HepG2 (cell line): ENCODE results near the gene IRAK2. TPM values are rescaled to one million over a fixed set of nuclear protein-coding genes. Genes with fewer than 3 reads are reported as not detected.

ENCODE experiments used
- ARID5B ChIP-seq: IDR thresholded peaks from 2 replicates; pipeline ENCODE4 v1.4.0; 2020; ENCODE audit warnings: mild to moderate bottlenecking, missing genetic modification reagents
- KDM3A ChIP-seq: IDR thresholded peaks from 2 replicates; pipeline ENCODE4 v1.6.1; 2018; ENCODE audit warnings: low read depth, missing compliant biosample characterization
- NFE2L2 ChIP-seq: fragments of 150-350 bp; IDR thresholded peaks from 2 replicates; pipeline ENCODE4 v1.6.1; 2014; ENCODE audit warnings: low read length
- RERE ChIP-seq: IDR thresholded peaks from 2 replicates; pipeline ENCODE4 v1.6.1; 2016; ENCODE audit warnings: low read depth, missing genetic modification reagents, missing compliant biosample characterization
- SP5 ChIP-seq: IDR thresholded peaks from 2 replicates; pipeline ENCODE4 v1.6.1; 2016; ENCODE audit warnings: low read depth, borderline replicate concordance
- ZFAT ChIP-seq: sonication (generic); formaldehyde crosslinking; conservative IDR thresholded peaks from 2 replicates; pipeline ENCODE4 v1.8.1; 2023; ENCODE audit warnings: missing genetic modification reagents, inconsistent platforms
- ZNF33A ChIP-seq: sonication (generic); formaldehyde crosslinking; IDR thresholded peaks from 2 replicates; pipeline ENCODE4 v1.5.1; 2020; ENCODE audit warnings: missing genetic modification reagents, mild to moderate bottlenecking, moderate library complexity, borderline replicate concordance
- ZNF687 ChIP-seq: sonication (generic); formaldehyde crosslinking; IDR thresholded peaks from 2 replicates; pipeline ENCODE4 v1.5.1; 2020; ENCODE audit warnings: mild to moderate bottlenecking, missing genetic modification reagents, moderate library complexity
- polyA plus RNA-seq, 8 experiments: library from polyadenylated mRNA; depleted of rRNA in 3 of 8; stranded (reverse) in 7 of 8; unstranded in 1 of 8; fragments of >200 nt; fragmentation: Illumina TruSeq in 4 of 8; extraction: Trizol in 4 of 8; gene quantifications; 2 replicates each; pipeline versions ENCODE4 v1.2.1 to v1.2.3, GENCODE V29; 2011 to 2016; ENCODE audit warnings: low read depth in 4 of 8, missing spikeins in 1 of 8, mixed read lengths in 1 of 8; ENCODE audit not compliant: insufficient read depth in 1 of 8
- total RNA-seq, 5 experiments: library from RNA; depleted of rRNA; stranded (reverse); fragments of >200 nt; fragmentation: Illumina TruSeq; extraction: Trizol; gene quantifications; 2 replicates each; pipeline ENCODE4 v1.2.3, GENCODE V29; 2016; ENCODE audit warnings: low read depth in 1 of 5

Gene IRAK2
- total and polyA plus RNA-seq, 2 of the 13 experiments (the other 11 are each of a cell fraction or from before 2014, with no cell fraction given) = 13.1 to 23.3 TPM

- TF ChIP-seq RERE (CRISPR knock-in tag) = 0 out of 2 replicates have a peak, but pooled peaks have one; percentile 25
- peak; percentile 53 for TF ChIP-seq ZNF687 (CRISPR knock-in tag)
- no peak for TF ChIP-seq NFE2L2
- TF ChIP-seq ZFAT (CRISPR knock-in tag) = no peak
- TF ChIP-seq ARID5B (CRISPR knock-in tag) = peak; percentile 37; the same call in 1 of the 2 replicates
- no peak for TF ChIP-seq KDM3A (CRISPR knock-in tag)
- TF ChIP-seq SP5 = 0 out of 2 replicates have a peak, but pooled peaks have one; percentile 13
- TF ChIP-seq ZNF33A = no peak
These were observed 128.0 kb downstream of the IRAK2 start, which contains the start of gene GHRL (continued) for GRCh38 chr3:10292505-10293419.
